Right ventricle myocardium superior (tissue), 1 donor: ENCODE results near the gene OSBPL3. TPM values are rescaled to one million over a fixed set of nuclear protein-coding genes. Genes with fewer than 3 reads are reported as not detected.

Experiments used
- ATAC-seq: fragments of 200-7000 bp; cut with Tn5 transposase; one replicate; pipeline ENCODE4 v1.9.1; 2020; ENCODE audit warnings: mild to moderate bottlenecking; ENCODE audit not compliant: poor library complexity
- DNase-seq: peaks from one replicate; pipeline ENCODE4 v3.0.0-alpha.2; 2020
- intact Hi-C: fragments of 100-400 bp; cut with DNase I; formaldehyde crosslinking; loops from one replicate; pipeline ENCODE4 v1.11.2; 2022
- total RNA-seq: library from RNA; stranded (reverse); fragmentation: NEBNext Ultra II Directional; extraction: Animal tissue kit (Norgen Biotek cat#: 25700); gene quantifications from one replicate; pipeline ENCODE4 v1.2.1, GENCODE V29; 2021
- donor health status: DM: no; HTN: yes; CAD: no; lungs with severe emphysema.

The OSBPL3 gene
- total RNA-seq, 1 donor from 2014 or later, result 8.4 TPM

GRCh38 chr7:24933298-24933697 lies 46.7 kb downstream of the OSBPL3 start:
- intact Hi-C loops, result no loop called here
- ATAC-seq (no peak), DNase-seq (no peak)

DNA sequence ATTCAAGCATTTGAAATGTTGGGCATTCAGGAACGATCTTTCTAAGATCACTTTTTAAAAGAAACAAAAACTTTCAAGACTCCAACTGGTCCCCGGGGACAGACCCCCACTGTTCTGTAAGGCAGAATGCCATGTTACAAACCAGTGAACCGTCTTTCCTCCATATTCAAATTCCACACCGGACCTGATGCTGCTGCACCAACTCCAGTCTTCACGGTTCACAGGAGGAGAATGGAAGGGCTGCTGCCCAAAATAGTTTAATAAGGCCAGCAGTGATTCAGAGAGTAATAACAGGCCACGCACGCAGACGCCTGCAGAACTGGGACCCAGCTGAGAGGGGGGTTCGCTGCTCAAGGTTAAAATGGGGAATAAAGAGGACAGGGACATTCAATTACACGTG lies 47.2 kb downstream of the OSBPL3 start:
- intact Hi-C loops, result no loop called here
- DNase-seq, result peak; percentile 30
- ATAC-seq, result peak; percentile 92

- intact Hi-C loops, result no loop called here
- ATAC-seq (no peak), DNase-seq (no peak)
These were observed 47.6 kb downstream of the OSBPL3 start for GRCh38 chr7:24932389-24932788.

- DNase-seq (no peak), ATAC-seq (no peak)
- intact Hi-C loops, result no loop called here
These were observed 48.1 kb downstream of the OSBPL3 start for GRCh38 chr7:24931844-24932243.

DNA sequence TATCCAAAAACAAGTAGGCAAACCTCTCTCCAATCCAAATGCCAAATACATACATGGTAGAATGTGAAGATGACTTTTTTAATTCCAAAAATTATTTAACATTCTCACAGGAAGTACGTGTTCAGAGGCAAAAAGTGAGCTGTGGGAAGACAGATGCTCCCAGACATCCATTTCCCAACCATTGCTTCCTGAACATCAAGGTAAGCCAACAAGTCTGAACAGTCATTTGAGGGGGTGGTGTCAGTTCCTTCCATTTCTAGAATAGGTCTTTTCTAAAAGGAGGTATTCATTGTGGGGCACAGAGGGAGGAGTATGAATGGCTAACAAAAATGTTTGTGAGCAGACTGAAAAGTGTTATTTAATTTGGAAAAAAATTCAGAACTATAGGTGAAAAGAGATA lies 49.1 kb downstream of the OSBPL3 start:
- ATAC-seq (no peak), DNase-seq (no peak)
- intact Hi-C loops, result no loop called here

GRCh38 chr7:24926623-24927524 lies 53.1 kb downstream of the OSBPL3 start:
- DNase-seq (no peak), ATAC-seq (no peak)
- intact Hi-C loops, result no loop called here

DNA sequence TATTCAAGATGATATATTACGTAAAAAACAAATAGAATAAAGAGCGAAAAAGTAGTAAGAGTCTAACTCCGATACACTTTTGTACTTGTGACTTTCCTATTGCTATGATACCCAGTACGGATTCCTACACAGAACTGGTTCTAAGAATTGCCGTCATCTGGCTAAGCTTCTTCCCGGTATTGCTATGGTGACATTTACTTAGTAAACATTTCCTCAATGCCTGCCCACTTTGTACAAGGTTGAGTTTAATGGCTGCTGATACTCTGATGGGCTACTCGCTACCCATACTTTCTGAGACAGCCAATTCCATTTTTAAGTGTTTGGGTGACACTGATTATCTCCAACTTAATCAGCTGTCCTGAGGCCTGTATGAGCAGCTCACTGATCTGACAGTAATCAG lies 55.6 kb downstream of the OSBPL3 start:
- DNase-seq (no peak), ATAC-seq (peak; percentile 78)
- intact Hi-C loops, result no loop called here

DNA sequence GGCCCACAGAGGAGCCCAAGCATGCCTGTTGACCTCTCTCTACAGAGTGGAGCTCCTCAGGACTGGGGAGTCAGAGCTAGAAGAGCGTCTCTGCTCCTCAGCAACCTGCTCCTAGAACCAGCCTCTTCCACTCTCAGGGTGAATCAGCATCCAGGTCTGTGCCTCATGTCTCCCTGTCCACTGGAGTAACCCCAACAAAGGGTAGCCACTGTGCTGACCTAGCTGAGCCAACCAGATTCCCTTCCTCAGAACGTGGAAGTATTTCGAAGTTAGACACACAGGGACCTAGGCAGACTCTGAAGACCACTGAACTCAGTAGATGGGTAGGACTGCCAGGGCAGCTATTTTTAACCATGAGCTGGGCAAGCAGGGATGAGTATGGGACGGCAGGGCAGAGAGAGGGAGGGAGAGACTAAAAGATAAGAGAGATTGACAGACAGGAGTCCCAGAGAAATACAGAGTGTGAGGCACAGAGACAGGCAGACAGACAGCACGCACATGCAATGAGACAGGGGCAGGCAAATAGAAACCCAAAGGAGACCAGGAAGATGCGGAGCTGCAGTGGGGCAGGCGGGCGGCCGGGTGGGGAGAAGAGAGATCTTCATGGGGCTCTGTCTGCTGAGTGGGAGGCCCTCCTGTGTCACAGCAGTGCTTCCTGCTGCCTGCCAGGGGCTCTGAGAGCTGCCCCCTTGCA lies 56.7 kb downstream of the OSBPL3 start:
- no peak for DNase-seq
- ATAC-seq, result peak; percentile 71
- intact Hi-C loops, result no loop called here

DNA sequence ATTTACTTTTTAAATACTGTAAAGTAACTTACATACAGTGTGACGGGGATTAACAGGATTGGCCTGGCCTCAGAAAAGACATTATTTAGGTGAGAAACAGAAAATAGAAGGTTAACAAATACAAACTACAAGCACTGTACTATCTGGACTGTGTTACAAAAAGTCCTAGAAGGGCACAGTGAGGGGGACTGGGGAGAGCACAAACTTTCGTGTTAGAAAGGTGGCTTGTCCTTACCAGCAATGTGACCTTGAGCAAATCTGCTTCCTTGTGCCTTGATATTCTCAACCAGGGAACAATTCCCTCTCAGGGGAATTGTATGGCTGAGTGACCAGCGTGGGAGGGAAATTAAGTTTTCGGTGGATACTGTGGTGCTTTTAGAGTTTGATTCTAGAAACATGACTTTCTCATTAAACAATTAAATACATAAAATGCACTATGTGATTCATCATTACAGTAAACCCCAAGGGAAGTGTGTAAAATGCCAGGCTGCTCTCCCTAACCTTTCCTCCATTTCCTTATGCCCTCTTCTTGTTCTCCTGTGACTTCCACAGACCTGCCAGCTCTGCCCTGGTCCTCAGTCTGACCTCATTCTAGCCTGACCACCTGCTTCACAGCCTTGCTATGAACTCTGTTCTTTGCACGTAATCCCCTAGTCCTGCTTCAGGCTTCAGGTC lies 57.7 kb downstream of the OSBPL3 start:
- peak; percentile 53 for ATAC-seq
- DNase-seq, result no peak
- intact Hi-C loops, result no loop called here

DNA sequence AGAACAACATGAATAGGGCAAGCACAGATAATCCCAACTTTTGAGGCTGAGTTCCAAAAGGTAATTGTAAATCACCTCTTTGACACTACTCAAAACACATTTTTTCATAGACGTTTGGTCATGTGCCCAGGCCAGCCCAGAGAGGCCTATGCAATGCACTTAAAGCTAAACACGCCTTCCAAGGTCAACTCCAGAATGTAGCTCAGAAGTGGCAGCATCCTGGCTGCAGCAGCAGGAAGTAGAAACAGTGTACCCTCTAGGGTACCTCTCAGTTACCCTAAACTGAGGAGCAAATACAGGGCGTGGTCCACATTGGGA lies 58.7 kb downstream of the OSBPL3 start:
- intact Hi-C loops, result no loop called here
- no peak for DNase-seq
- ATAC-seq, result peak; percentile 30

DNA sequence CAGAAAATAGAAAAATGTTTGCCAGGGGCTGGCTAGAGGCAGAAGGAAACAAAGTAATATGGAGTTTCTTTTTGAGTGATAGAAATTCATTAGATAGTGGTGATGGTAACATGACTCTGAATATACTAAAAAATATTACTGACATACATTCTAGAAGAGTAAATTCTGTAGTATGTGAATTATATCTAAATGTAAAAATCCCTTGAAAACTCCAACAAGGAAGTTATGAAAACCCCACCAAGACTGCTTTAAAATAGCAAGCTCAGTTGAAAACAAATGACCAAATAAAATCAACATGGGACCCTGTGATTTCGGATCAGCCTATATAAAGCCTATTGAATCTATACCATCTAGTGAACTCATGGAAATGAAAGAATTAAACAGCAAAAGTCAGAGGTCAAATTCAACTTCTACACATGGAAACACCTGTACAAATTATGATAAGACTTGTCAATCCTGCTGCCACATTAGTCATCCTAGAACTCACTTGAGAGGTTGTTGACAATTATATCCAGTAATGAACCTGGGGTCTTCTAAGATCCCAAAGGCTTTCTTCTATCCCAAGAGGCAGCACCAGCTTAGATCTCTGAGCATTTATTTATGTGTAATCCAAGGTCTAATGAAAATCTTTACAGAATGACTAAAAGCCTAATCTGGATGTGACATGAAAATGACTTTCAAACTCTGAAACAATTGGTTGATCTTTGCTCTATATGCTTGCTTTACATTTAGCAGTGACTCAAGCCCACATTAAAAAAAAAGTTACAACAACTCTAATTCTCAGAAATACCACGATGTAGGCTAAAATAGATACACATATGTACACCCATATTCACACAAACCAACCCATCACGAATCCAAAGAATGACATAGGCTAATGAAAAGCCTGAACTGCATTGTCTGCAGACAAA lies 59.3 kb downstream of the OSBPL3 start:
- ATAC-seq (no peak), DNase-seq (no peak)
- intact Hi-C loops, result no loop called here

GRCh38 chr7:24917510-24918239 lies 62.3 kb downstream of the OSBPL3 start:
- no peak for DNase-seq
- intact Hi-C loops, result no loop called here
- no peak for ATAC-seq

DNA sequence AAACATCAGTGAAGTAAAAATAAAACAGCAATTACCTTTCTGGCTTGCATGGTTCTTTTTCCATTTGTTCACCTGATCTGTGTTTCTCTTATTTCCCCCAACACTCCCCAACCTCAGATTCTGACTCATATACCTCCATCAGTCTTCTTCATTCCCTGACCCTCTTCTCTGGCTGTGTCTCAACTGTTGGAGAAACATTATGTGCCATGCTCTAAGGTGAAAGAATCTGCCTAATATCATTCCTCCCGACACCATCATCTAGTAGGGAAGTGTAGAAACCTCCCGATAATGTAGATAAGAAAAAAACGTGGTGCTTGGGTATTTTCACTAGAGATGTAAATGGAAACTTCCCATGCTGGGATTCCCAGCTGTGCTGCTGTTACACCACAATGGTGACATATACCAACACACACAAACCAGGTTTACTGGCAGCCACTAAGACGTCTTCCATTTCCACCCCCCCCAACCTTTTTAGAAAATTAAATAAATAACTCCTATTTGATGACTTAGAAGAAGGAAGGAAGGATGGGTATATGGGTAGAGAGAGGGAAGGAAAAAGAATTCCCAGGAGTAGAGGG lies 63.4 kb downstream of the OSBPL3 start:
- intact Hi-C loops, result no loop called here
- no peak for DNase-seq
- ATAC-seq, result no peak

GRCh38 chr7:24914465-24914859 lies 65.5 kb downstream of the OSBPL3 start:
- no peak for ATAC-seq
- DNase-seq, result no peak

DNA sequence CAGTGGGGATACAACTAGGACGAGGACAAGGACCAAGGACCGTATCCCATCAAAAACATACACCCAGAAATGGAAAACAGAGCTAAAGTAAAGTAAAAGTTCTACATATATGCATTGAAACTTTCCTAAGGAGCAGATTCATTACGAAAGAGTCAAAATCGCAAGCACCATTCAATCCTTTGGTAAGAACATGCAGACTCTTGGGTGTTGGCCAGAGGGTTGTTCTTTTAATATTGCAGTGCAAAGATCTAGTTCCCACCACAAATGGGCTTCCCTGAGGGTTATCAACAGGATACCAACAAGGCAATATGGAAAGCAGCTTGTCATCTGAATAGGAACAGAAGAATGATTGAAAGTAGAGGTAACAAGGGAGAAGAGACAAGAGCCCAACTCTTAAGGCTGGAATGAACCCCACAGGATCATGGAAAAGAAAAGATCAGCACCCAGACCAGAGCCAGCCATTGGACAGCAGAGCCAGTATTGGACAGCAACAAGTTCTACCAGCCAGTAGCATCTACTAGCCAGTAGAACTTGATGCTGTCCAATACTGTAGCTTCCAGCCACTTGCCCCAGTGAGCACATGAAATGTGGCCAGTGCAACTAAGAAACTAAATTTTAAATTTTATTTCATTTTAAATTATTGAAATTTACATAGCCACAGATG lies 66.0 kb downstream of the OSBPL3 start:
- DNase-seq, result no peak
- intact Hi-C loops, result no loop called here
- ATAC-seq, result no peak

More at GRCh38 chr7:24914465-24914859, 65.5 kb downstream of the OSBPL3 start:
- intact Hi-C loops, result no loop called here

DNA sequence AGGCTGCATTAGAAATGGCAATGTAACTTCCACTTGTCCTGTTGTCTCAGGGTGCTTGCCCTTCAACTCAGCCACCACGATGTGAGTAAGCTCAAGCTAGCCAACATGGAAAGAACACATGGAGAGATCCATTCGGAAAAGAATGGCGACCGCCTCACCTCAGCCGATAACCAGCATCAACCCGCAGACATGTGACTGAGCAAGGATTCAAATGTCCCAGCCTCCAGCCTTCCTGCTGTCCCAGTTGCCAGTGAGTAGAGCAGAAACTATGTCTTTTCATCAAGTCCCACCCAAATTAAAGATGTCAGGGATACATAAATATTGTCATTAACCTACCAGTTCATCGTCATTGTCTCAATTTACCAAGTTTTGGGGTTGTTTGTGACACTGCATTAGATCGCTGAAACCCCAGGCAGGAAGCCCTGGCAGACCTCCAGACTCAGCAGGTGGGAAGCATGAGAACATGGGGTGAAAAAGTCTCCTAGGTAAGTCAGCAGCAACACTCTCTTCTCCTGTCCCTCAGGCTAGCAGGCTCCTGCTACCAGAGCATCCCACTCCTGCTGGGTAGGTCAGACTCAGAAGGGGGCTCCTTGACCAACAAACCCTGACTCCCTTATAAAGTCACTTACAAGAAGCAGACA lies 67.0 kb downstream of the OSBPL3 start:
- intact Hi-C loops, result no loop called here
- ATAC-seq (no peak), DNase-seq (no peak)

DNA sequence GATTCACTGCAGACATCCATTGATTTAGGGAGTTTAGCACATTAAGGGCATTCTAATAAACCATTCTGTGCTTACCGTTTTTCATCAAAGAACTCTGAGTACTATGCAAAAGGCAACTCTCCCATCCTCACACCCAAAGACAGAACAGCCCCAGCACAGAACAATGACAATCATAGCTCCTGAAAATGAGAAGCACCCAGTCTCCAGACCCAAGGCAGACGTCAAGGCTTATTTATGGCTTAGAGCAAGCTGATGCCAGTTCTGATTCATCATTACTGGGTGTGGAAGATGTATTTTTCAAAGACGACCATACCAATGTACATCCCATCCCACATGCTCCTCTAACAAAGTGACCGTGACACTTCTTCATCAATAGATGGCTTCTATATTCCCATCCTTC lies 67.6 kb downstream of the OSBPL3 start:
- intact Hi-C loops, result no loop called here
- ATAC-seq (no peak), DNase-seq (no peak)
